ENCODE results near the gene SLC5A6.

DNA sequence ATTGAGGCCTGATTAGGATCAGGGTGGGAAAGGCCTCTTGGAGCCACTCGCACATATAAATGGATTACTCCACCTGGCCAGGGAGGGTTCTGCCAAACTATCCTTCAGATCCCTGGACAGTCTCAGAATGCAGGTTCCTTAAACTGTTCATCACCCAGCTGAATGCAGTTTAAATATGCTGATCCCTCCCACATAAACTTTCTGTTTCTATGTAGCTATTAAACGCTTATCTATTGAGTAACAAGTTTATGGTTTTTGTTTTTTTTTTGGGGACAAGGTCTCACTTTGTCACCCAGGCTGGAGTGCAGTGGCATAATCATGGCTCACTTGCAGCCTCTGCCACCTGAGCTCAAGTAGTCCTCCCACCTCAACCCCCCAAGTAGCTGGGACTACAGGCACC, 7.0 kb upstream of the SLC5A6 start:
- no peak for TF ChIP-seq MXI1 (IDR thresholded peaks at IDR 0.05; ENCODE audit: borderline replicate concordance, low read depth, low read length)
- TF ChIP-seq, protein P1, sequence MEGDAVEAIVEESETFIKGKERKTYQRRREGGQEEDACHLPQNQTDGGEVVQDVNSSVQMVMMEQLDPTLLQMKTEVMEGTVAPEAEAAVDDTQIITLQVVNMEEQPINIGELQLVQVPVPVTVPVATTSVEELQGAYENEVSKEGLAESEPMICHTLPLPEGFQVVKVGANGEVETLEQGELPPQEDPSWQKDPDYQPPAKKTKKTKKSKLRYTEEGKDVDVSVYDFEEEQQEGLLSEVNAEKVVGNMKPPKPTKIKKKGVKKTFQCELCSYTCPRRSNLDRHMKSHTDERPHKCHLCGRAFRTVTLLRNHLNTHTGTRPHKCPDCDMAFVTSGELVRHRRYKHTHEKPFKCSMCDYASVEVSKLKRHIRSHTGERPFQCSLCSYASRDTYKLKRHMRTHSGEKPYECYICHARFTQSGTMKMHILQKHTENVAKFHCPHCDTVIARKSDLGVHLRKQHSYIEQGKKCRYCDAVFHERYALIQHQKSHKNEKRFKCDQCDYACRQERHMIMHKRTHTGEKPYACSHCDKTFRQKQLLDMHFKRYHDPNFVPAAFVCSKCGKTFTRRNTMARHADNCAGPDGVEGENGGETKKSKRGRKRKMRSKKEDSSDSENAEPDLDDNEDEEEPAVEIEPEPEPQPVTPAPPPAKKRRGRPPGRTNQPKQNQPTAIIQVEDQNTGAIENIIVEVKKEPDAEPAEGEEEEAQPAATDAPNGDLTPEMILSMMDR (conservative IDR thresholded peaks at IDR 0.05; ENCODE audit: low read depth, low read length): no peak

Measured in IMR-90 (cell line).